GM12875 (cell line): Measurements from ENCODE around the gene NUS1.
"Not testable (repeated sequence)": the region's sequence is repeated elsewhere in the genome, so short reads cannot be mapped to it uniquely, and the experiment has no call there.

Experiments used
- H3K4me3 ChIP-seq: one replicate; pipeline ENCODE4 v1.5.1; 2011; ENCODE audit warnings: low read depth, low read length, control low read depth
- CTCF ChIP-seq: IDR thresholded peaks from 2 replicates; pipeline ENCODE4 v1.5.1; 2011; ENCODE audit warnings: low read depth, mild to moderate bottlenecking, control low read depth, inconsistent platforms, low read length, moderate library complexity, borderline replicate concordance; ENCODE audit not compliant: insufficient read depth

Gene NUS1

GRCh38 chr6:117684749-117685148, 9.5 kb downstream of the NUS1 start:
- H3K4me3 ChIP-seq, result no peak overlapping the region
- no peak for TF ChIP-seq CTCF

DNA sequence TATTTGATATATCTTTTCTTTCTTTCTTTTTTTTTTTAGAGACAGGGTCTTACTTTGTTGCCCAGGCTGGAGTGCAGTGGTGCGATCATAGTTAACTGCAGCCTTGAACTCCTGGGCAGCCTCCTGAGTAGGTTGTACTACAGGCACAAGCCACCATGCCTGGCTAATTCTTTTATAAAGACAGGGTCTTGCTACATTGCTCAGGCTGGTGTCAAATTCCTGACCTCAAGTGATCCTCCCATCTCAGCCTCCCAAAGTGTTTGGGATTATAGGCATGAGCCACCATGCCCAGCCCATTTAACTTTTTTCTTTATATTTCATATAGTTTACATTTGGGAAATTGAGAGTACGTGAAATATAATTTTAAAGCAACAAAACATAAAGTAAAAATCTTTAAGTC, 10.1 kb downstream of the NUS1 start:
- H3K4me3 ChIP-seq, result no peak overlapping the region
- TF ChIP-seq CTCF, result no peak

DNA sequence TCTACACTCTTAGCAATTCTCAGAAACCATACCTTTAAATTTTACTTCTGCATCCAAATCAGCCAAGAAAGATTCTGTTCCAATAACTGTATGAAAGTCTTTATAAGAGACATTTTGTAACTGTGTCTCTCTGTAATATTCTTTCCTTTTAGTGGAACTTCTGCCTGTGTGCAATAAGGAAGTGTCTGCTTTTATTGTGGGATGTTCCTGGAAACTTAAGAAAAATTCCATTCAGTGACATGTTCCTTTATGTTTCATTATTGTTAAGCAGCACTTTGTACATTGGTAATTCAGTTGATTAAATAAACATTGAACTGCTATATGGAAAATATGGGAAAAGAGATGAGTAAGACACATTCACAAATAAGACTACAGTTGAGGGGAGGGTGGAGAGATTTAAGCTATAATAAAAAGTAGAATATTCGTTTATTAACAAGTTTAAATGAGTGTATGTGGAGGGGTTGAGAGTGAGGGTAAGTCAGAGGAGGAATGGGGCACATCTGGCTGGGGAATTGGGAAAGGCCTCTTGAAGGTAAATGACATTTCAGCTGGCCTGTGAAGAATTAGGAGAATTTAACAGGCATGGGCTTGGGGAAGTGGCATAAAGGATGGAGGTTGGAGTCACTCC, 11.9 kb downstream of the NUS1 start:
- H3K4me3 ChIP-seq, result no peak overlapping the region
- no peak for TF ChIP-seq CTCF

- not testable (repeated sequence) for H3K4me3 ChIP-seq
Measured at GRCh38 chr6:117689584-117689983, 14.3 kb downstream of the NUS1 start.

GRCh38 chr6:117706504-117706903, 31.2 kb downstream of the NUS1 start:
- no peak for TF ChIP-seq CTCF

GRCh38 chr6:117706936-117707509, 31.8 kb downstream of the NUS1 start:
- not testable (repeated sequence) for H3K4me3 ChIP-seq

More at GRCh38 chr6:117706504-117706903, 31.2 kb downstream of the NUS1 start:
- H3K4me3 ChIP-seq, result no peak overlapping the region

DNA sequence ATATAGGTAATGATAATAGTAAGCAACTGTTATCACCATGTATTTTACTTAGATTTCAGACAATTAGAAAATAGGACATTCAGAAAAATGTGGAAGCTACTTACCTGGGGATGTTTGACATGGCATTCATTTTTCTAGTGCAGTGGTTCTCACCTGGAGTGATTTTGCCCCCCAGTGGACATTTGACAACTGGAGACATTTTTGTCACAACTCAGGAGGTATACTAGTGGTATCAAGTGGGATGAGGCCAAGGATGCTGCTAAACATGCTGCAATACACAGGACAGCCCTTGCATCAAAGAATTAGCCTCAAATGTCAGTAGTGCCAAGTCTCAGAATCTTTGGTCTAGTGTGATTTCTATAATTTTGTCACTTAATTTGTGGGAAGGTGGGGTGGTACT, 36.1 kb downstream of the NUS1 start:
- H3K4me3 ChIP-seq, result no peak overlapping the region
- no peak for TF ChIP-seq CTCF

DNA sequence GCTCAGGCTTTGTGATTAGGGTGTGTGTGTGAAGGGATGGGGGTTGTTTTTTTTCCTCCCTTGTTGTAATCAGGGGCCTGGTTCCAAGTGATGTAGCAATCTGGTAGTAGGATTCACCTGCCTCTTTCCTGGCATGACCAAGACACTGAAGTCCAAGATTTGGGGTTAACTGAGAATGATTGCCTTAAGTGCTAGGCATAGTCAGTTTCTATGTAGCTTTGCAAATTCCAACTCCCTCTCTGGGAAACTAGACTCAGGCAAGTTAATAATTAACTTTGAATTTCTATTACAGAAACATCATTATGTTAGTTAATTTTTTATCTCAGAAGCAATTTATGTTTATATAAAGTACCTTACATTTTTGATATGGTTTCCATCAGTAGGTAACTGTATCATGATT, 43.6 kb downstream of the NUS1 start:
- no peak for TF ChIP-seq CTCF
- no peak overlapping the region for H3K4me3 ChIP-seq

DNA sequence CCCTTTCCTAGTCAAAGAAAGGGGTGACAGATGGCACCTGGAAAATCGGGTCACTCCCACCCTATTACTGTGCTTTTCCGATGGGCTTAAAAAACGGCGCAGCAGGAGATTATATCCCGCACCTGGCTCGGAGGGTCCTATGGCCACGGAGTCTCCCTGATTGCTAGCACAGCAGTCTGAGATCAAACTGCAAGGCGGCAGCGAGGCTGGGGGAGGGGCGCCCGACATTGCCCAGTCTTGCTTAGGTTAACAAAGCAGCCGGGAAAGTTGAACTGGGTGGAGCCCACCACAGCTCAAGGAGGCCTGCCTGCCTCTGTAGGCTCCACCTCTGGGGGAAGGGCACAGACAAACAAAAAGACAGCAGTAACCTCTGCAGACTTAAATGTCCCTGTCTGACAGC, 46.3 kb downstream of the NUS1 start:
- not testable (repeated sequence) for H3K4me3 ChIP-seq
